ENCODE data around the gene PLCB1. TPM values are rescaled to one million over a fixed set of nuclear protein-coding genes. Genes with fewer than 3 reads are reported as not detected.

The PLCB1 gene
- total RNA-seq, 1 donor from 2014 or later = 6.3 TPM

- ATAC-seq (ENCODE audit: poor library complexity) (peak; percentile 53), DNase-seq (no peak)
- intact Hi-C loops (cut with DNase I) = no loop called here
These were observed 62.7 kb downstream of the PLCB1 start for GRCh38 chr20:8194721-8195120.

GRCh38 chr20:8196096-8196495, 64.0 kb downstream of the PLCB1 start:
- ATAC-seq (ENCODE audit: poor library complexity) (no peak), DNase-seq (no peak)
- intact Hi-C loops (cut with DNase I) = no loop called here

GRCh38 chr20:8200220-8200619, 68.2 kb downstream of the PLCB1 start:
- intact Hi-C loops (cut with DNase I) = no loop called here
- DNase-seq = no peak
- no peak for ATAC-seq (ENCODE audit: poor library complexity)

GRCh38 chr20:8203366-8203765, 71.3 kb downstream of the PLCB1 start:
- intact Hi-C loops (cut with DNase I) = no loop called here
- no peak for DNase-seq
- no peak for ATAC-seq (ENCODE audit: poor library complexity)

GRCh38 chr20:8205996-8206395, 73.9 kb downstream of the PLCB1 start:
- intact Hi-C loops (cut with DNase I) = no loop called here
- no peak for DNase-seq
- no peak for ATAC-seq (ENCODE audit: poor library complexity)

- no peak for DNase-seq
- ATAC-seq (ENCODE audit: poor library complexity) = no peak
- intact Hi-C loops (cut with DNase I) = no loop called here
These were observed 76.2 kb downstream of the PLCB1 start for GRCh38 chr20:8208226-8208625.

GRCh38 chr20:8209061-8209460, 77.0 kb downstream of the PLCB1 start:
- DNase-seq = no peak
- intact Hi-C loops (cut with DNase I) = no loop called here
- no peak for ATAC-seq (ENCODE audit: poor library complexity)

GRCh38 chr20:8210749-8211148, 78.7 kb downstream of the PLCB1 start:
- intact Hi-C loops (cut with DNase I) = no loop called here
- no peak for DNase-seq

GRCh38 chr20:8212286-8212685, 80.2 kb downstream of the PLCB1 start:
- intact Hi-C loops (cut with DNase I) = no loop called here
- ATAC-seq (ENCODE audit: poor library complexity) = no peak
- DNase-seq = no peak

More at GRCh38 chr20:8210749-8211148, 78.7 kb downstream of the PLCB1 start:
- no peak for ATAC-seq (ENCODE audit: poor library complexity)

- ATAC-seq (ENCODE audit: poor library complexity) (no peak), DNase-seq (no peak)
- intact Hi-C loops (cut with DNase I) = no loop called here
These were observed 81.2 kb downstream of the PLCB1 start for GRCh38 chr20:8213270-8213669.

GRCh38 chr20:8213831-8214587, 81.9 kb downstream of the PLCB1 start:
- DNase-seq (no peak), ATAC-seq (ENCODE audit: poor library complexity) (no peak)
- intact Hi-C loops (cut with DNase I) = no loop called here

- intact Hi-C loops (cut with DNase I) = no loop called here
- DNase-seq (no peak), ATAC-seq (ENCODE audit: poor library complexity) (no peak)
These were observed 83.3 kb downstream of the PLCB1 start for GRCh38 chr20:8215361-8215781.

GRCh38 chr20:8216375-8217200, 84.5 kb downstream of the PLCB1 start:
- no peak for ATAC-seq (ENCODE audit: poor library complexity)

GRCh38 chr20:8218861-8219260, 86.8 kb downstream of the PLCB1 start:
- ATAC-seq (ENCODE audit: poor library complexity) = no peak
- no peak for DNase-seq
- intact Hi-C loops (cut with DNase I) = no loop called here

More at GRCh38 chr20:8216375-8217200, 84.5 kb downstream of the PLCB1 start:
- no peak for DNase-seq
- intact Hi-C loops (cut with DNase I) = no loop called here

GRCh38 chr20:8219403-8219802, 87.3 kb downstream of the PLCB1 start:
- intact Hi-C loops (cut with DNase I) = no loop called here
- DNase-seq = no peak
- no peak for ATAC-seq (ENCODE audit: poor library complexity)

- ATAC-seq (ENCODE audit: poor library complexity) (no peak), DNase-seq (no peak)
- intact Hi-C loops (cut with DNase I) = no loop called here
These were observed 88.7 kb downstream of the PLCB1 start for GRCh38 chr20:8220716-8221115.

- intact Hi-C loops (cut with DNase I) = no loop called here
- no peak for ATAC-seq (ENCODE audit: poor library complexity)
- DNase-seq = no peak
These were observed 89.9 kb downstream of the PLCB1 start for GRCh38 chr20:8221887-8222419.

GRCh38 chr20:8223091-8223870, 91.2 kb downstream of the PLCB1 start:
- intact Hi-C loops (cut with DNase I) = no loop called here
- DNase-seq = no peak

GRCh38 chr20:8225658-8226057, 93.6 kb downstream of the PLCB1 start:
- ATAC-seq (ENCODE audit: poor library complexity) = no peak
- no peak for DNase-seq
- intact Hi-C loops (cut with DNase I) = no loop called here

More at GRCh38 chr20:8223091-8223870, 91.2 kb downstream of the PLCB1 start:
- no peak for ATAC-seq (ENCODE audit: poor library complexity)
